Measurements from ENCODE around the gene GRIA3.

Gene GRIA3

DNA sequence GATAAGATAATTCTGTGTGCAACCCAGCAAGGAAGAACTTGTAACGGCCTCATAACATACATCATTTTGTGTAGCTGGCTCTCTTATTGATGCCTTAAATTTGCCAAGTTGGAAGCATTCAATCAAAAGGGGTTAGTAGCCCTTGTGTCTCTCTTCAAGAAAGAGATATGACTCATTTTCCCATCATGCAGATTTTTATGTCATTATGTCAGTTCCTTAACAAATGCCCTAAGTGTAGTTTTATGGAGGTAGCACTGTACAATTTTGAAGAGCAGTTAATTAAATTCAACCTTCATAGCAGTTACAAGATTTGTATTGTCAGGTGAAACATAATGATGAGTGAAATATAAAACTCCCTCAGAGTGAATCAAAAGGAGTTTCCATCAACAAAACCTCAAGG, 215.6 kb downstream of the GRIA3 start:
- no peak for TF ChIP-seq GATA3 (IDR thresholded peaks at IDR 0.05; ENCODE audit: low read depth, low read length)
- TF ChIP-seq GATA2 (IDR thresholded peaks at IDR 0.05; ENCODE audit: low read depth, low read length): no peak

DNA sequence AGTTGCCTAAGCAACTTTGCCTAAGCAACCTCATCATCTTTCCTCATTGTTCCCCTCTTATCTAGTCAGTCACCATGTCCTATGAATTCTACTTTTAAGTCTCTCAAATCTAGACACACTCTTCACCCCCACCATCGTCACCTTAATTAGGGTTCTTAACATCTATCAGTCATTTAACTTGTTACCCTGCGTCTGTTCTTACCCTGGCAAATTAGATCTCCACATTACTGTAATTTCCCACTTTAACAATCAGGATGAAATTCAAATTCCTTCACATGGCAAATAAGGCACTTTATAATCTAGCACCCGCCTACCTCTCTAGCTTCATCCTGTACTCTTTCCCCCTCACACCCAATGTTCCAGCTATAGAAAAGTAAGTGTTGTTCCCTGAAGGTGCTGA, 221.2 kb downstream of the GRIA3 start:
- TF ChIP-seq GATA3 (IDR thresholded peaks at IDR 0.05; ENCODE audit: low read depth, low read length): no peak
- TF ChIP-seq GATA2 (IDR thresholded peaks at IDR 0.05; ENCODE audit: low read depth, low read length): no peak

DNA sequence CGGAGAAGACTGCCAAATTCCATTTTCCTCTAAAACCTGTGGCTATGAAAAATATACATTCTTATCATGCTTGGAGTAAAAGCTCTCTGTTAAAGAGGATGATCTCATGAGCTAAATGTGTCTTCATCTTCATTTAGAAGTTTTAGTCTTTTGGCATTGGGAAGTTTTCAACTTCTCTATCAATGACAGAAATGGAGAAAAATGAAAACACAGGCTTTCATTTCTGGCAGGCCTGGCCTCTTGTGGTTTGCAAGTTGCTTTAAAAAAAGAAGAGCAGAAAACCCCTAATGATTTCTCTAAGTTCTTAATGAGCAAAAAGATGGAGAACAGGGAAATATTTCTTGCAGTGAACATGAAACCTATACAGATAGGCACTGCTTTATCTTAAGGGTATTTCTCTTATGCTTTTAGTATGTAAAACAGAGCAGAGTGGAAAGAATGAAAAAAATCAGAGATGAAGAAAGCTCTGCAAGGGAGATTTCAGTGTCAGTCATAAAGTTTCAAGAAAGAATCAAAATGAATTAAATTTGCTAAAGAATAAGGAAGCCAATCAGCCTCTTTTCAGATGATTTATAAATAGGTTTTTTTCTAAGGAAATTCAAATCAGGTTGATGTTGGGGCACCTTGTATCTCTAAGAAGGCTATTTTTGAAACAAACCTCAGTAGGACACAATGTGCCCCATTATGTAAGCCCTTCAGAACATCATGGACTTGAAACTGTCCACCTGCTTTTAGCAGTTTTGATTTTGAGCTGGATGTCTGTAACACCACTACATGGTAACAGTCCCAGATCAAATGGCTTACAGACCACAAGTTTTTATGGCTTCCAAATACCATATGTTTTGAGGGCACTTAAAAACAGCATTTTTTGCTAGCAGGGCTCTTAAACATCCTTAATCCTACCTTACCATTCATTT, 225.0 kb downstream of the GRIA3 start:
- TF ChIP-seq GATA3 (IDR thresholded peaks at IDR 0.05; ENCODE audit: low read depth, low read length): no peak
- no peak for TF ChIP-seq GATA2 (IDR thresholded peaks at IDR 0.05; ENCODE audit: low read depth, low read length)

DNA sequence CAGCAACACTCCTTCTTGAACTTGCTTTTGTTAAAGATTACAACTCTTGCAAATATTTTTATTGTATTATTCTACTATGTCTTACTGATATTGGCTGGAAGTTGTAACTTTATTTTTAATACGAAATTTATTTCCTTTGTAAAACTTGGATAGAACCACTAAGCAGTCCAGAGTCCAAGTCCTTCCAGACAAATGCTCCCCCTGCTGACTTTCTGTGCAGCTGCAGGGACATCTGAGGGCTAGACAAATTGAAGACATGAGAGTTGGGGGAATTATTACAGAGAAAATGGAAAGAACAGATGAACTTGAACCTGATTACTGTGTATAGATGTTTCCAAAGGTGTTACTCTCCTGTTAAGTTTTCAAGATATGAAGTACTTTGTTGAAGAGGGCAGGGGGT, 238.8 kb downstream of the GRIA3 start:
- TF ChIP-seq GATA2 (IDR thresholded peaks at IDR 0.05; ENCODE audit: low read depth, low read length) (no peak), GATA3 (IDR thresholded peaks at IDR 0.05; ENCODE audit: low read depth, low read length) (no peak)

DNA sequence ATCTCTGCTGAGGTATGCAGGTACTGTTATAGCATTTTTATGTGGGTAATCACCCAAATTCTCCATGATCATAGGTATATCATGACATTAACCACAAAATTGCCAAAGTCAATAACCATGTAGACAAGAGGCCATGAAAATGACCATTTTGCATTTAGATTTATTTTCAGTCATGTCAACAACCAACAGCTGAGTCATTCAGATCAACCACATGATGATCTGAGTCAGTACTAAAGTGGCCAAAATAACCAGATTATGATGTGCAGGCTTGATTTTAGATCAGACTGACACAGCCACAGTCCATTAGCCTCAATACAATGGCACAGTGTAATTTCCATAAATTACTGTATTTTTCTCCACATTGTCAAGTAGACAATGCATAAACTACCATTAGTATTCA, 240.5 kb downstream of the GRIA3 start:
- TF ChIP-seq GATA3 (IDR thresholded peaks at IDR 0.05; ENCODE audit: low read depth, low read length) (no peak), GATA2 (IDR thresholded peaks at IDR 0.05; ENCODE audit: low read depth, low read length) (no peak)

DNA sequence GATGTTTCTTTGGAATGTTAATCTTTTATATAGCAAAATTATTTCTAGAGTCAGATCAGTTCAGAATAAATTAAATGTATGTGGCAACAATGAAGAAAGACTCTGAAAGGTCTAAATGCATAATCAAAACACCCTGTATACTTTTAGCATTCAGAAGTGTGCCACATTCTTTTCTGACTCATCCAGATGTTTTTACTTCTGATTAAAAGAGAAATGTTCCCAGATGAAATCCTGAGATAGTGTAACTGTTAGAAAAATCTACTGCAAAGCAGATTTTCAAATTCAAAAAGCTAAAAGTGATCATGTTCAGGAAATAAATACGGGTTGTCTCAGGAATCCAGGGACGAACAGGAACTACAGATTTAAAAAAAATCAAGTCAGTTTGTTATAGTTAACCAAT, 241.4 kb downstream of the GRIA3 start:
- TF ChIP-seq GATA3 (IDR thresholded peaks at IDR 0.05; ENCODE audit: low read depth, low read length) (no peak), GATA2 (IDR thresholded peaks at IDR 0.05; ENCODE audit: low read depth, low read length) (no peak)

DNA sequence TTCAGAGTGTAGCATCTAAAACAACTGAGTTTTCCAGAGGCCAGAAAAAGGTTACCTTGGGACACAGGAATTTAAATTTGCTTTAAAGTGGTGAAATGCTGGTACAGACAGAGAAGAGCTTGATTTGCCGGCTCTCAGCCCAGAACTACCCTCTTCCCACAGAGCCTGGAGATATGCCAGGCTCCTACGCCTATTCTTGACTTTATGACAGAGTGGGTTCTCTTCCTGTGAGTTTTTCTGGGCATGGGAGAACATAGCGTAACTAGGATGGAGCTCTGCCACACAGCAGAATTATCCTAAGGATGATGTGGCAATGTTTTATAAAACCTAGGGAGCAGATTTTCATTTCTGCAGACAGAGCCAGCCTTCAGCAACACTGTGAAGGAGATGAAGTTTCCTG, 241.8 kb downstream of the GRIA3 start:
- no peak for TF ChIP-seq GATA3 (IDR thresholded peaks at IDR 0.05; ENCODE audit: low read depth, low read length)
- TF ChIP-seq GATA2 (IDR thresholded peaks at IDR 0.05; ENCODE audit: low read depth, low read length): no peak

DNA sequence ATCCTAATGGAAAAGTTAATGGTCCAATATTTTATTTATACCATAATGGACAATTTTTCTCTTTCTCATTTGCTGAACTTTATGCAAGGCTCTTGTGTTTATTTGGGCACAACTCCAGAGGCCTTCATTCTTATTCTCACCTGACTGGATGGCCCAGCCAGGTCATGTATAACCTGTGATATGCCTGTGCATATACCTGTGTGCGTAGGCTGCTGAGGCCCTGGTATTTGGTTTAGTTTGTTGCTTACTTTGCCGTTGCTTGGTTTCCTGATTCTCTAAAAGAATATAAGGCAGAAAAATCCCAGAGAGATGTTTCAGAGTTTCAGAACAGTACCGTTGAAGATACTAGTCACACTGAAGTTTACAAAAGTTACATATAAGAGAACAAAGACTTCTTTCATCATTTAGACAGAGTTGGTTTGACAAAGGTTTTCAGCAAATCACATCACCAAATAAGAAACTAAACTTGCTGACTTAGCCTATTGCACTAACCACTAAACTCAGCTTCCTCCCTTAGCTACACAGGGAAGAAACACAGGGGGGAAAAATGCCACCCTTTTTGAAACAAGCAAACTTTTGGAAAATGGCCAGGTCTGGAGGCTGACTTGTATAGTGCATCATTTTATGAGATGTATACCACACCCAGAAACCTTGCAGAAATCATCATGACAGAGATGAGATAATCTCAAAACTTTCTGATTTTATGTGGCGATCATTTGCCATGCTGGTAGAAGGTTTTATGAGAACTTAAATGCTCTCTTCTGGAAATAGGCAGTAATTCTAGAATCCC, 248.5 kb downstream of the GRIA3 start:
- TF ChIP-seq GATA3 (IDR thresholded peaks at IDR 0.05; ENCODE audit: low read depth, low read length): no peak
- no peak for TF ChIP-seq GATA2 (IDR thresholded peaks at IDR 0.05; ENCODE audit: low read depth, low read length)

DNA sequence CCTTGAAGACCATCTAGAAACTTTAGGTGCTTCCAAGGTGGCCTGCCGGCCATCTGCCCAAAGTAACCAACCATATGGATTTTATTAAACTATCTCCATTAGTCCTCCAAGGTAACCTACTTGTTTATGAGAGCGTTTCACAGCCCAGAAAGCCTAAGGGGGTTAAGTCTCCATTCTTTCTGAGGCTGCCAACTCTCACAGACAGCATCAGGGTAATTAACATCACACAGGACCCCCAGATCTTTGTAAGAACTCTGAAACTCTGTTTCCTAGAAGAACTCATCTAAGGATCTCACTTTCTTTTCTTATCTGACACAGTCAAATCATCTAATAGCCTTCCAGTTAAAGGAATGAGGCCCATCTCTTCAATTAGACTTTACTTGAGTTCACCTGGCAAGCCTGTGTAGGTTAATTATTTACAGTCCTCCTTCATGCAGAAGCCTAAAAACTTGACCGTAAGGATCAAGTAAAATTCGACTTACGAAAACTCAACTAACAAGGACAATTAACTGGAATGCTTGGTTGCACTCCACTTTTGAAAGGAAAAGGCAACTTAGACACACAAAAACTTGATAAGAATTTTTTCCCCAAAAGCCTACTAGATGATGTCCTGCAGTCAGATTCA, 252.5 kb downstream of the GRIA3 start:
- no peak for TF ChIP-seq GATA3 (IDR thresholded peaks at IDR 0.05; ENCODE audit: low read depth, low read length)
- TF ChIP-seq GATA2 (IDR thresholded peaks at IDR 0.05; ENCODE audit: low read depth, low read length): no peak

DNA sequence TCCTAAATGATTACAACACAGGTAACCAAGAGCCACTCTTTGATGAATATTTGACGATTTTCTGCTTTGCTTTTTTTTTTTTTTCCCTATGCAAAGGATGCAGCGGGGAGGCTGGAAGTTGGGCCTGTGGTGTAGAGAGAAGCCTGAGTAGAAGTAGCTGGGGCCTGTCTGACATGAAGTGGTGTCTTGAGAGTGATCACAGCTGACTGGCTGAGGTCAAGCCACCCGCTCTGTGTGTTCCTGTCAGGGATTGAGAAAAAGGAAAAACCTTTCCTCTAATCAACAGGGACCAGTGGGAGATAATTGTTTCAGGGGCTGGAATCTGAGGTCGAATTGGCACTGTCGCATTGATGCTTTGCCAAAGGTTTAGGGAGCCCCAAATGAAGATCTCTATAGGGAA, 258.7 kb downstream of the GRIA3 start:
- TF ChIP-seq GATA3 (IDR thresholded peaks at IDR 0.05; ENCODE audit: low read depth, low read length) (no peak), GATA2 (IDR thresholded peaks at IDR 0.05; ENCODE audit: low read depth, low read length) (no peak)

DNA sequence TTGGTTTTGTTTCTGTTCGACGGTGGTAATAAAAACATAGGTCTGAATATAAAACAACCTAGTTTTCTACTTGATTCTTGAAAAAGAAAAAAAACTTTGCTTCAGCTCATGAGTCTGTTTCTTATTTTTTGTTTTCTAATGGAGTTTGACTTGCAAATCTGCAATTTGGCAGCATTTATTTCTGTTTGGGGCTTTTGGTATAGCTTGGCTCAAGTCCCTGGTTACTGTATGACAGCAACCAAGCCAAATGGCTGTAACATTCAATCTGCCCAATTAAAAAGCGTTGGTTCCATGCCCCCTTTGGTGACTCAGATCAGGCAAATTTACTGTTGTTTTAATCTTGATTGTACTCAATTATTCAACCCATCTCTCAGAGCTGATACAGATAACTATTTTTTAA, 263.4 kb downstream of the GRIA3 start:
- no peak for TF ChIP-seq GATA2 (IDR thresholded peaks at IDR 0.05; ENCODE audit: low read depth, low read length)
- no peak for TF ChIP-seq GATA3 (IDR thresholded peaks at IDR 0.05; ENCODE audit: low read depth, low read length)

DNA sequence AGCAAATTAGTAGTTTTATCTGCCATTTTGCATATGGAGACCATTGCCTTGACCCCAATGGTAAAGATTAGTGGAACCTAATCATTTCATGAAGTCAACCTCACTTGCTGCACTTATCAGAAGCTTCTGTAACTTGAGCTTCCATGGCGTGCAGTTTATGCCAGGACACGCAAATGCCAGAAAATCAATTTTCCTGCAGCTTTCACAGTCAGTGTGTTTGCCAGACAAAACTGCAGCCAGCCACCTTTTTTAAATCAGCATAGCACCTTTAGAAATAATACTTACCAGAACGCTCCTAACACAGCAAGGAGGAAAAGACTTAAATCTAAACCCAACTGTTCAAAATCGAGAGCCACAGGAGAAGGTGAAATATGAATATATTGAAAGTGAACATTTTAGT, 265.3 kb downstream of the GRIA3 start:
- TF ChIP-seq GATA3 (IDR thresholded peaks at IDR 0.05; ENCODE audit: low read depth, low read length): no peak
- no peak for TF ChIP-seq GATA2 (IDR thresholded peaks at IDR 0.05; ENCODE audit: low read depth, low read length)

DNA sequence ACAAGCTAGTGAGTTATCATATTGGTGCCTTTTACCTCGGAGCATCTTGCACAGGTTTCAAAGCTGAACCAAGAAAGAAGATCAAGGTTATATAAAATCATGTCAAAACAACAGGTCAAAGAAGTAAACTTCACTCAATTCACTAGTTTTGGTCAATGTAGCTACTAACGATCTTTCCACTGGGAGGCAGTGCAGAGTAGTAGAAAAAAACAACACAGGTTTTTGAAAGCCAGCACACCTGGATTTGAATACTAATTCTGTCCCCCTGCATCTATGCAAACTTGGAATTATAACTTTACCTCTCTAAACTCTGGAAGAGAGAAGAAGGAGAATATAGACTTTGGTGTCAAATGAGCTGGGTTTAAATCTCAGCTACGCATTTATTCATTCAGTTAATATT, 266.1 kb downstream of the GRIA3 start:
- no peak for TF ChIP-seq GATA3 (IDR thresholded peaks at IDR 0.05; ENCODE audit: low read depth, low read length)
- no peak for TF ChIP-seq GATA2 (IDR thresholded peaks at IDR 0.05; ENCODE audit: low read depth, low read length)

DNA sequence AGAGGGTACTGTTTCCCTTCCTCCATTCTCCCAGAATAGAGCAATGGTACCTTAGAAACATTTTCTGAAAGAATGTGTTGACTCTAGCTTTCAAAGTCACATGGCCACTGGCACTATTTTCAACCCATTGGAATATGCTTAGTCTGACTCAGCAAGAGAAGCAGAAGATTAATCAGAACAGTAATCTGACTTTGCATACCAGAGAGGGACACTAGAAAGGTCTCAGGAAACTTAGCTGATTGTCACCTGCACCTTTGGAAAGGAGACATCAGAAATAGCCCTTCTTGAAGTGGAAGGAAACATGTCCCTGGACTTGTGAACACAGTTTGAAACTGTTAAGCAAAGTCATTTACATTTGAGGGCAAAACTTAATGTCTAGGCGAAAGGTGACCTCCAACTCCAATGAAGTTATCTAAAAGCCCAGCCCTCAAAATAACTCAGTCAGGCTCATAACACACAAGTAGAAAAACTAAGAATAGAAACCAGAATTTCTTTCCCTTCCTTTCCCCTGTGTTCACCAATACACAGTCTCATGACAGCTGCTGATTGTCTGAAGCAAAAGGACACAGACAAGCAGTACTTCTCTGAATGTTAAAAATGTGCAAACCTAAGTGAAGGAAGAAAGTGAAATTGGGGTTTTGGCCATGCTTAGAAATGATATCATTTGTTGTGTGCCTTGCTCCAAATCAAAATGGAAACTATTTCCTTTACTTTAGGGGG, 270.8 kb downstream of the GRIA3 start:
- TF ChIP-seq GATA3 (IDR thresholded peaks at IDR 0.05; ENCODE audit: low read depth, low read length): no peak
- TF ChIP-seq GATA2 (IDR thresholded peaks at IDR 0.05; ENCODE audit: low read depth, low read length): no peak

Data from SH-SY5Y (cell line).